GM23338 (cell line): ENCODE results near the gene CASP2. TPM values are rescaled to one million over a fixed set of nuclear protein-coding genes. Genes with fewer than 3 reads are reported as not detected.

Experiments
- polyA plus RNA-seq: library from polyadenylated mRNA; unstranded; fragments of >200 nt; fragmentation: Nextera tagmentation; extraction: Ambion mirVana; gene quantifications from 2 replicates; pipeline ENCODE4 v1.2.1, GENCODE V29; 2016
- small RNA-seq: library from RNA; depleted of rRNA; stranded (forward); fragments of <200 nt; gene quantifications from one replicate; pipeline ENCODE3, GENCODE V24; 2014; ENCODE audit warnings: low replicate concordance
- total RNA-seq: library from RNA; depleted of rRNA; stranded (reverse); fragments of >200 nt; shearing (Covaris generic); gene quantifications from 2 replicates; pipeline ENCODE4 v1.2.3, GENCODE V29; 2014; rRNA removed

Gene CASP2
- total and polyA plus RNA-seq, 2 experiments from 2014 or later = 17.7 to 21.8 TPM

Small RNAs within 50 kb of the gene (small RNA-seq; reads per million reads assigned to genes)
- gene RN7SL481P = not detected
- not detected for gene RN7SL535P

Other genes with a start within 250 kb of the CASP2 start
- not detected in 2 replicates for gene OR6V1, start 236.0 kb upstream of the CASP2 start, total RNA-seq
- not detected in 2 replicates for gene OR6V1, start 236.0 kb upstream of the CASP2 start, polyA plus RNA-seq
- not detected in 2 replicates for gene PIP, start 156.3 kb upstream of the CASP2 start, total RNA-seq
- gene PIP, start 156.3 kb upstream of the CASP2 start, polyA plus RNA-seq = not detected in 2 replicates
- 0.21 TPM in 1 of 2 replicates, not detected in the other for gene TAS2R39, start 104.9 kb upstream of the CASP2 start, total RNA-seq
- gene TAS2R39, start 104.9 kb upstream of the CASP2 start, polyA plus RNA-seq = not detected in 2 replicates
- not detected in 2 replicates for gene TAS2R40, start 66.3 kb upstream of the CASP2 start, total RNA-seq
- gene TAS2R40, start 66.3 kb upstream of the CASP2 start, polyA plus RNA-seq = not detected in 2 replicates
- gene GSTK1, start 24.9 kb upstream of the CASP2 start, total RNA-seq = 26.4 and 27.3 TPM in 2 replicates
- 26.3 and 27.5 TPM in 2 replicates for gene GSTK1, start 24.9 kb upstream of the CASP2 start, polyA plus RNA-seq
- 2.3 and 3.6 TPM in 2 replicates for gene TMEM139, start 3.4 kb upstream of the CASP2 start, total RNA-seq
- gene TMEM139, start 3.4 kb upstream of the CASP2 start, polyA plus RNA-seq = 1.7 and 3.3 TPM in 2 replicates
- gene CLCN1, start 27.8 kb downstream of the CASP2 start, total RNA-seq = 0.23 and 0.38 TPM in 2 replicates
- 0.43 and 0.48 TPM in 2 replicates for gene CLCN1, start 27.8 kb downstream of the CASP2 start, polyA plus RNA-seq
- 28.8 and 30.2 TPM in 2 replicates for gene FAM131B, start 74.4 kb downstream of the CASP2 start, total RNA-seq
- 4.7 and 5.4 TPM in 2 replicates for gene FAM131B, start 74.4 kb downstream of the CASP2 start, polyA plus RNA-seq
- 132 and 141 TPM in 2 replicates for gene ZYX, start 93.0 kb downstream of the CASP2 start, total RNA-seq
- gene ZYX, start 93.0 kb downstream of the CASP2 start, polyA plus RNA-seq = 108 and 111 TPM in 2 replicates
- gene EPHA1, start 120.5 kb downstream of the CASP2 start, total RNA-seq = 119 and 154 TPM in 2 replicates
- 60.7 and 66.1 TPM in 2 replicates for gene EPHA1, start 120.5 kb downstream of the CASP2 start, polyA plus RNA-seq
- 4.0 and 5.0 TPM in 2 replicates for gene TAS2R60, start 155.1 kb downstream of the CASP2 start, total RNA-seq
- 0.37 TPM in 1 of 2 replicates, not detected in the other for gene TAS2R60, start 155.1 kb downstream of the CASP2 start, polyA plus RNA-seq
- gene TAS2R41, start 189.5 kb downstream of the CASP2 start, total RNA-seq = 1.2 and 2.9 TPM in 2 replicates
- not detected in 2 replicates for gene TAS2R41, start 189.5 kb downstream of the CASP2 start, polyA plus RNA-seq